Measurements from ENCODE around the gene ARHGEF33.

ARHGEF33 gene

GRCh38 chr2:38960609-38961320 lies 71.1 kb downstream of the ARHGEF33 start:
- DNase-seq (ENCODE audit: low spot score): no peak

- DNase-seq (ENCODE audit: low spot score): no peak
Observed at GRCh38 chr2:38966006-38966405, 76.3 kb downstream of the ARHGEF33 start.

- no peak for DNase-seq (ENCODE audit: low spot score)
Observed at GRCh38 chr2:38966678-38967077, 77.0 kb downstream of the ARHGEF33 start.

- DNase-seq (ENCODE audit: low spot score): no peak
Observed at GRCh38 chr2:38968021-38968420, 78.3 kb downstream of the ARHGEF33 start.

GRCh38 chr2:38971377-38971776 lies 81.7 kb downstream of the ARHGEF33 start:
- no peak for DNase-seq (ENCODE audit: low spot score)

- DNase-seq (ENCODE audit: low spot score): no peak
Observed at GRCh38 chr2:38973266-38973665, 83.6 kb downstream of the ARHGEF33 start.

- DNase-seq (ENCODE audit: low spot score): no peak
Observed at GRCh38 chr2:38975042-38975441, 85.4 kb downstream of the ARHGEF33 start.

- no peak for DNase-seq (ENCODE audit: low spot score)
Observed at GRCh38 chr2:38977047-38977446, 87.4 kb downstream of the ARHGEF33 start.

GRCh38 chr2:38978296-38978903 lies 88.7 kb downstream of the ARHGEF33 start:
- no peak for DNase-seq (ENCODE audit: low spot score)

GRCh38 chr2:38978908-38979307 lies 89.2 kb downstream of the ARHGEF33 start:
- no peak for DNase-seq (ENCODE audit: low spot score)

- no peak for DNase-seq (ENCODE audit: low spot score)
Observed at GRCh38 chr2:38981003-38981669, 91.5 kb downstream of the ARHGEF33 start.

- no peak for DNase-seq (ENCODE audit: low spot score)
Observed at GRCh38 chr2:38981670-38982357, 92.1 kb downstream of the ARHGEF33 start.

- DNase-seq (ENCODE audit: low spot score): no peak
Observed at GRCh38 chr2:38982498-38982897, 92.8 kb downstream of the ARHGEF33 start.

GRCh38 chr2:38988716-38989115 lies 99.0 kb downstream of the ARHGEF33 start:
- DNase-seq (ENCODE audit: low spot score): no peak

GRCh38 chr2:38991899-38992298 lies 102.2 kb downstream of the ARHGEF33 start:
- DNase-seq (ENCODE audit: low spot score): no peak

- no peak for DNase-seq (ENCODE audit: low spot score)
Observed at GRCh38 chr2:38997781-38998180, 108.1 kb downstream of the ARHGEF33 start.

GRCh38 chr2:39000552-39000951 lies 110.9 kb downstream of the ARHGEF33 start:
- DNase-seq (ENCODE audit: low spot score): no peak

- no peak for DNase-seq (ENCODE audit: low spot score)
Observed at GRCh38 chr2:39007875-39008504, 118.3 kb downstream of the ARHGEF33 start.

- no peak for DNase-seq (ENCODE audit: low spot score)
Observed at GRCh38 chr2:39008665-39009064, 119.0 kb downstream of the ARHGEF33 start.

GRCh38 chr2:39013871-39014270 lies 124.2 kb downstream of the ARHGEF33 start:
- no peak for DNase-seq (ENCODE audit: low spot score)

GRCh38 chr2:39015424-39015823 lies 125.7 kb downstream of the ARHGEF33 start:
- DNase-seq (ENCODE audit: low spot score): no peak

GRCh38 chr2:39017334-39017733 lies 127.7 kb downstream of the ARHGEF33 start:
- no peak for DNase-seq (ENCODE audit: low spot score)

Data from NAMALWA (cell line).